Islet precursor cell (in vitro differentiated cells): ENCODE results near the gene TM4SF18.
"Not testable (repeated sequence)": the region's sequence is repeated elsewhere in the genome, so short reads cannot be mapped to it uniquely, and the experiment has no call there.

ENCODE experiments used
- DNase-seq: peaks from one replicate; pipeline ENCODE4 v3.0.0-alpha.2; 2018

The TM4SF18 gene

DNA sequence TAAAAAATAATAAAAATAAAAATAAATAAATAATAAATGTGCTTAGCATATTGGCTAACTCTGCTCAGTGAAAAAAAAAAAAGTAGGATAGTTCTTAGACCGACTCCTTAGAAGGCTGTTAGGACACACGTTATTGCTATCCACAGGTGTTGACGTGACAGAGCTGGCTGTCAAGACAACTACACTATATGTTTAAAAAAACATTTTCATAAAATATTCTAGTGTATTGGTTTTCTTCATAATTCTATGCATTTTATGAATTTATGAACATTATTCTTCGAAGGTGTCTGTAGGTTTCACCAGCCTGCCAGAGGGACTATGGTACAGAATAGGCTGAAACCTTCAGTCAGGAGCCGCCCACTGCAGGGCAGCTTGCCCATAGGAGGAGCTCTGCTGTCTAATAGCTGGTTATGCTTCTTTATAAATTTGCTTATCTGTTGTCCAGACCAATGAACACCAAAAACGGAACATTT is 34.8 kb upstream of the TM4SF18 start:
- no peak for DNase-seq

DNA sequence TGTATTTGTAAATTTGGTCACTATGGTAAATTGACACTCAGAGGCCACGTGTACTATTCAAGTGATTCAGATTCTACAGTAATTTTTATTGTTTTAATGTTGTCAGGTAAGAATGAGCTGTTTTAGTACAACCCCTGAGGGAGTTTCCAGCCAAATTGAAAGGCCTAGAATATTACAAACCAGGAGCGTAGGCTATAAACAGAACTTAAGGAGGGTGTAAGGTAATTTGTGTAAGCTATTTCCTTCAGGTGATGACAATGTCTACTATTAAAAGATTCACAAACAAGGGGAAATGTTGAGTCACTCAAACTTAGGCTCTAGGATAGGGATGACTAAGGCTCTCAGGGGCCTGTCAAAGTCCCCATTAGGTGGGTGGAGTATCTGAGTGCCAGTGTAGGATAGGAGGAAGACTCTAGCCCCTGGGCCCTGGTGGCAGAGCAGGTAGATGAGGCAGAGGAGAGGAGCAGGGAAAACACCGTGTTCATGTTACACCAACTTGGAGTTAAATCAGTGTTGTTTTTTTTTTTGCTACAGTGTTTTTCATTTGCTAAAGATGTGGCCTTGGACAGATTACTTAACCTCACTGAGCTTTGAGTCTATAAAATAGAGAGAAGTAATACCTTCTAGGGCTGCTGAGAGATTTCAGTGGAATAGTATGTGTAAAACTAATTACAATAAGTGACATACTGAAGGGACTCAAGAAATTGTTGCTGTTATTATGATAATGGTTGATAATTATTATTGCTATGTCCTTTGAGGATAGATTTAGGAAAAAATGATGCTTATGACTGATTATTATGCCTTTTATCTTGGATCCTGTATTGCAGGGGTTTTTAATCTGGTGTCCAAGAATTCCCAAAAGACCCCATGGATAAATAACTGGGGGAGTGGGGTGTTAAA is 33.8 kb upstream of the TM4SF18 start:
- DNase-seq: peak; percentile 90

DNA sequence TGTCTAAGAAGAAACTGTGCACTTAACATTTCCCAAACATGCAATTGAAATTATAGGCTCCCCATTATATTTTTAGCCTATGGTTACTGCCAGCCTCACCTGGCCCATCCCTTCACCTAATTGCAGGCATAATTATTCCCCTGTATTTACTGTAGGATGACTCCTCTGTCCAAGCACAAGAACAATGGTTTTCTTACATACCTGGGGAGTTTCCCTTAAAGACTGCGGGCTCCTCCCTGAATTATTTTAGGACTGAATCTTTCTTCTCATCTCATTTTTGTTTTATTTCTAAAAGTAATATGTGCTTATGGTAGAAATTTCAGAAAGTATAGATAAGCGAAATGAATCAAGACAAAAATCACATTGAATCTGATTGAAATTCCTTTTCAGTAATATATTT is 32.6 kb upstream of the TM4SF18 start:
- no peak for DNase-seq

DNA sequence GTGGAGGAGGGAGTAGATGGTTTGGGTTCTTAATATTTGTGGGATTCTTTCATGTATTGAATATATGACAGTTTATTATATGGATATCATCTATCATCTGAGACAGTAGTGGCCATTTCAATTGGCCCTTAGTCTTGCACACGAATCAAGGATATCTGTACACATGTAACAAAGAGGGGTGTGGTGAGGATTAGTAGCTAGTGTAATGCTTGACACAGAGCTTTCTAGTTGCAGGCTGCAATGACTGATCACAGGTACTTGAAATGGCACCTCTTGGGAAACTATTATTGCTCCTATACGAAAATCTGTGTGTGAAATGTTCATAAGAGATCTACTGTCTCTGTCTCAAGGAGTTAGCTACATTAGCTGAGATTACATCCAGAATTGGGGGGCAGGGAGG is 31.2 kb upstream of the TM4SF18 start:
- no peak for DNase-seq

DNA sequence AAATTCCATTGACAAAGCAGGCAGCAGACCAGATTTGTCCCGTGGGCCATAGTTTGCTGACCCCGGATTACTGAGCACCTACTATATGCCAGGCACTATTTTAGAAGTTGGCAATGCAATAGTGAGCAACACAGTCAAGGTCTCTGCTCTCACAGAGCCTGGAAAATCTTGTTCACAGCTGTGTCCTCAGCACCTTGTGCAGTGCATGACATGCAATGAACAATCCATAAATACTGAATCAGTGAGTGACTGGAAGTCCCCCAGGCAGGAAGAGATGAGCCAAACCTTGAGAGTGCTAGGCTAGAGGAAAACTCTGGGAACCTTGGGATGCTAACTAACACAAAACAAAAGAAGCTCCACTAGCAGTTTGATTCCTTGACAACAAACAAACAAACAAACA is 29.6 kb upstream of the TM4SF18 start:
- DNase-seq: no peak

DNA sequence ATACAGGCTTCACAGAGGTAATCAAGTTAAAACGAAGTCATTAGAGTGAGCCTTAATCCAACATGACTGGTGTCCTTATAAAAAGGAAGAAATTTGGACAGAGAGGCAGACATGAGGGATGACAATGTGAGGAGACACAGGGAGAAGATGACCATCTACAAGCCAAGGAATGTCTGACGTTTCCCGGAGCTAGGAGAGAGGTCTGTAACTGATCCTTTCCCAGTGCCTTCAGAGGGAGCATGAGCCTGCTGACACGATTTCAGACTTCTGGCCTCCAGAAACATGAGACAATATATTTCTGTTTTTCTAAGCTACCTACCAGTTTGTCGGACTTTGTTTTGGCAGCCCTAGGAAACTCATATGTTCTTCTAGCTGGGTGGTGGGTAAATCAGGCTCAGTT is 28.9 kb upstream of the TM4SF18 start:
- no peak for DNase-seq

DNA sequence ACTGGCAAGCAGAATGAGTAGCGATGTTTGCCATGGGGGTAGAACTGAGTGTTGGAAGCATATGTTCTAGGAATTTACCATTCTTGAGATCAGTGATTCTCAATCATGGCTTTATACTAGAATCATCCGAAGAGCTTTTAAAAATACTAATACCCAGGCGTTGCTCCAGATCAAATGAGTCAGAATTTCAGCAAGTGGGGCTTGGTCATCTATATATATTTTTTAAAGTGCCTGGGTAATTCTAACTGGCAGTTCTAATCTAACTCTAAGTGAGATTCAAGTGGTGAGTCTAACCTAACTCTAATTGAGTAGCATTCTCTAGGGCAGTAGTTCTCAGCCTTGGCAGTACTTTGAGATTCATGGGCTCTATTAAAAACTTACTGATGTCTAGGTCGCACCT is 23.2 kb upstream of the TM4SF18 start:
- no peak for DNase-seq

DNA sequence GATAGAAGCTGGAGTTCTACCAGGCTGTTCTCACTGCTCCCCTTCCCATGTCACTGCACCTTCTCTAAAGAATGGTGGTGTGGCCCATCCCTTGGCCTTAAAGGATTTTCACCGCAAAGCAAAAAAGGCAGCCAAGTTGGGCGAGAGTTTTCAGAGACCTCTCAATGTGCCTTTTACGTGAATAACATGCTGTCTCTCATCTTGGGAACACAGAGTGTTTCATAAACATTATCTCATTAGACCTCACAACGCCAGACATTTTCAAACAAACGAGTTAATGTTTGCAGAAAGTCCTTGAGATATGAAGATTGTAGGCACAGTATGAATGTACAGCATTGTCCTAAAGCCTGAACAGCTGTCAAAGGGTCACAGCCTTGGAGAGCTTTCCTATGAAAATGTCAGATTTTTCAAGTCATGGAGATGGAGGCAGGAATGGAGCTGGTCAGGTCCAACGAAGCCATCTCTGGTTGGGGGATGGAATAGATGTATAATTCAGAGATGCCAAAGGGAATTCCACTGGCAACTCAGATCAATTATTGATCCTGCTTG is 22.7 kb upstream of the TM4SF18 start:
- no peak for DNase-seq

DNA sequence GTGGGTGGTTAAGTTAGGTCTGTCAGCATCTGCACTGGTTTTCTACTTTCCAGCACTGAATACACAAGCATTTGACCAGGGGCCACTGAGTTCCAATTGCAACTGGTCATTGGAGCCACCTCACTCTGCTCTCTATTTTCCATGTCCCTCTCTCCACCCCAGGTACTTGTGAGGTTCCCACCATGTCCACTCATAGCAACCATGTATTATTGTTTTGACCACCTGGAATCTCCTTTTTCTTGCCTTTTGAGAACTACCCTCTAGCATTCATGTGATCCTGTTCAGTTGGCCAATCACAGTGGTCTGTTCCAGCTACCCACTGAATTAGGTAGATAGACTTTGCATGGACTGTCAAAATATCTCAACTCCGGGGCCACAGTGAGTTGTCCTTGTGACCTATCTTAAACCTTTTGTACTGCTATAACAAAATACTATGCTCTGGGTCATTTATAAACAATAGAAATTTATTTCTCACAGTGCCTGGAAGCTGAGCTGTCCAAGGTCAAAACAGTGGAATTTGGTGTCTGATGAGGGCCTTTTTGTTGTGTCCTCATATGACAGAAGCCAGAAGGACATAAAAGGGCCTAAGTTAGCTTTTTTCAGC is 20.2 kb upstream of the TM4SF18 start:
- DNase-seq: no peak

DNA sequence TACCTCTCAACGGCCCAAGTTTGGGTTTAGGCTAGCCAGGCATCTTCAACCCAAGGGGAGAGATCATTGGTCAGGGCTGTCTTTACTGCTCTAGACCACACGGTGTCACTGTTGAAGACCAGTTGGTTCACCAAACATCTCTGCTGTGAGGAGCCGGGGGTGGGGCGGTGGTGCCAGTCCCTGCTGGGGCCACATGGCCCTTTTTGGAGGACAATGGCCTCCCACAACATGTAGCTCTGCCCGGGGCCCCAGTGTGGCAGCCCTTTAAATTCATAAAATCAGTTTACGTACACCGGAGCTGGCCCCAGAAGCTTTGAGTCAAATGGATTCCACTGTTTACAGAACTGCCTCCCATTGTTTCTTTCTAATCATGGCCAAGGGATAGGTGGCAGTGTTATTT is 19.1 kb upstream of the TM4SF18 start:
- DNase-seq: peak; percentile 80

DNA sequence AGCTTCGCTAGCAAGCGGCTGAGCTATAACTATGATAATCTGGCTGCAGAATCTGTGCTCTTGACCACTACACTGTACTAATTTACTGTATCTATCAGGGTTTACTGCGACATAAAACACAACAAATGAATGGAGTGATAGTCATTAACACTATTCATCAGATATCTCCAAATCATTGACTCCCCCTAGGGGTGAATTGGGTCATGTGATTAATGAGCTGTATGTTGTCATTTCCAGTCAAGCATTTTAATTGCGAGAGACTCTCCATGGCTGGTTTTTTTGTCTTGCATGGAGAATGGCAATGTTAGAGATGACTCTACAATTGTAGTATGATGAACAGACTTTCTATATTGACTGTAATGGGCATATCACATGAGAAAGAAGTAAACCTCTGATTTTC is 10.5 kb upstream of the TM4SF18 start:
- no peak for DNase-seq

DNA sequence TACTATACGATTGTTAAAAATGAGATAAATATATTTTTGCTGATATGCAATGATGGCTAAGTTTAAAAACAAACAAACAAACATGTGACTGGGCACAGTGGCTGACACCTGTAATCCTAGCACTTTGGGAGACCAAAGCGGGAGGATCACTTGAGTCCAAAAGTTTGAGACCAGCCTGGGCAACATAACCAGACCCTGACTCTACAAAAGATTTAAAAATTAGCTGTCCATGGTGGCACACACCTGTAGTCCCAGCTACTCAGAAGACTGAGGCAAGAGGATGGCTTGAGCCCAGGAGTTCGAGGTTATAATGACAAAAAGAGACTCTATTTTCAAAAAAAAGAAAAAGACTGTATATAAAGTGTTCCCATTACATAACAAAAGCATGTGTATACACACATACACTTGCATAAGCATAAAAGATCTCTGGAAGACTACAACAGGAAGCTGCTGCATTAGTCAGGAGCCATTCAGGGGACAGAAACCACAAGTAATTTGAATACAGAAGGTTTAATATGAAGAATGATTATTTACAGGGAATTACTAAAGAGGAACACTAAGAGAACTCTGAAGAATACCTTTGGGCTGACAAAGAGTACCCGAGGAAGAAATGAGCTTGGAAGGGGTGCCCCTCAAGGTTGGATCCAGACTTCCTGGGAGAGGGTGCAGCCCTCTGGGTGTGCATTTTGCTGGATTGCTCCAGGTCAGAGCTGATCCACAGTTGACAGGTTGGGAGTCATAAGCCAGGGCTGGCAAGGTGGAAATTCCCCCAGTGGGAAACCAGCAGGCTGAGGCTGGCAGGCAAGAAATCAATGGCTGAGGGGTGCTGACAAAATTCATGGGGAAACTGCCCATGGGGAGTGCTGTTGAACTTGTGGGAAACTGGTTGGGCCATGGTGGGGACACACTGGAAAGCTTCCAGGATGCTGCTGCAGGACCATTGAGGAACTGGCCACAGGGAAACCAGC is 9.3 kb upstream of the TM4SF18 start:
- DNase-seq: no peak

DNA sequence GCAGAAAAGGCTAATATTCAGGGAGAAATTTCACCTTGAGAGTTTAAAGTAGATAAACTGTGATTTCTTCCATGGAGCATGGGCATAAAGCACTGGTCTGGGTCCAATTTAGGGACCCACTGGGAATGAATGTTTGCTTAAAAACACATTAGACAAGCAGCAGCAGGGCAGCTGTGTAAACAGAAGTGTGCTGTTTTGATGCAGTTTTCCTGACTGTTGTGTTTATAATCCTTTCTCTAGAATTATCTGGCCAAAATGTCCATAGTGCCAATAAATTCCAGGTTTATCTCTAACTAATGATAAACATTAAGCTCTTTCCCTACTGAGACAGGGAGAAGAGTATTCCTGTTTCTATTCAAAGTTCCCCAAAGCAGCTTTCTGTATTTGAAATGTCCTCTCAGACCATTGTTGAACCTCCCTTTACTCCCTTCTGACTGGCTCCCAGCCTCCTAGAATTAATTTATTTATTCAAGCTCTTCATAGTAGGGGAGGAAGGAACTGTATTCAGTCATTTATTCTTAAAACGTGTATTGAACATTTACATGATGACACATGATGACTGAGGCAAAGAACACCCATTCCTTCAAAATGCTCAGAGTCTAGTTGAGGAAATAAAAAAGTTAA is 7.0 kb upstream of the TM4SF18 start:
- DNase-seq: no peak

DNA sequence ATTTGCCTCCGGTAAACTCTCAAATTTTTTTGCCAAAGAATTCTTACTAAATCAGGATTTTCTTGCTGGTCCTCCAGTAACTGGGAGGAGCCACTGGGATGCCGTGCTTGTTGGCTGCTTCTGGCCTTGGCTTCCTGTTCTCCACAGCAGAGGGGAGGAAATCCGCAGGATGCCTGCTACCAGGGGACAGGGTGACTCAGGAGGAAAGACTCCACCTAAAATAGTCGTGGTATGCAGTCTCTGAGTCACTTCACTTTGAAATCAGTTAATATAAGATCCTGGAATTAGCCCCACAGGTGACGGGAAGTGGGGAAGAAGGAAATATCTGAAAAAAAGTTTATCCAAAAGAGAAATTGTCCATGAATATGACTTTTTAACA is 6.5 kb upstream of the TM4SF18 start:
- DNase-seq: peak; percentile 98

DNA sequence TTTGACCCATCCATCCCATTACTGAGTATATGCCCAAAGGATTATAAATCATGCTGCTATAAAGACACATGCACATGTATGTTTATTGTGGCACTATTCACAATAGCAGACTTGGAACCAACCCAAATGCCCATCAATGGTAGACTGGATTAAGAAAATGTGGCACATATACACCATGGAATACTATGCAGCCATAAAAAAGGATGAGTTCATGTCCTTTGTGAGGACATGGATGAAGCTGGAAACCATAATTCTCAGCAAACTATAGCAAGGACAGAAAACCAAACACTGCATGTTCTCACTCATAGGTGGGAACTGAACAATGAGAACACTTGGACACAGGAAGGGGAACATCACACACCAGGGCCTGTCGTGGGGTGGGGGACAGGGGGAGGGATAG is 4.0 kb upstream of the TM4SF18 start:
- not testable (repeated sequence) for DNase-seq

DNA sequence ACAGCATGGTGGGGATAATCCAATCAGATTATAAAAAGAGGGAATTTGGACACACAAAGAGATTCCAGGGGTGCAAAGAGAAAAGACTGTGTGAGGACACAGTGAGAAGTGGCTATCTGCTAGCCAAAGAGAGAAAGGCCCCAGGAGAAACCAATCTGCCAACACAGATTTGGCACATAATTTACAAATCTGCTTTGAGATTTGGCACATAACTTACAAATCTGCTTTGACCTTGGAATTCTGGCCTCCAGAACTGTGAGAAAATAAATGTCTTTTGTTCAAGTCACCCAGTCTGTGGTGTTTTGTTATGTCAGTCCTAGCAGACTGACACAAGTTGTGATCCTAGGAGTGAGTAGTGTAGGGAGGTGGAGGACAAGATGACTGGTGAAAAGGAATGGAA is 3.5 kb upstream of the TM4SF18 start:
- DNase-seq: no peak

DNA sequence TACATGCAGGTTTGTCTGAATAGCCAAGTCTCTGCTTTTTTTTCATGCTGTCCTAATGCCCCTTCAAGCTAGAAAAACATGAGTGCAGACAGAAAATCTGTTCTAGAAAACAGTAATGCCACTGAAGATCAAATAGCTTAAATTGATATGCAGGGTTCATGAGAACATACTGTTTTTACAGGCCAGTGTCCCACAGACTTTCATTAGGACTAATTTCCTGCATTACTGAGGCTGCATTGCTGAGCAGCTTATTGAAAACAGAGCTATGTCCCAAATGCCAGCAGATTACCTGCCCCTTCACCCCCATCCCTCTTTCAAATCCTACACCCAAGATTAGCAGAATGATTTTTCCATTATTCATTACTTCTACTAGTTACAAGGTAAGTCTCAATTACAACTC is 665 bp downstream of the TM4SF18 start:
- DNase-seq: no peak

DNA sequence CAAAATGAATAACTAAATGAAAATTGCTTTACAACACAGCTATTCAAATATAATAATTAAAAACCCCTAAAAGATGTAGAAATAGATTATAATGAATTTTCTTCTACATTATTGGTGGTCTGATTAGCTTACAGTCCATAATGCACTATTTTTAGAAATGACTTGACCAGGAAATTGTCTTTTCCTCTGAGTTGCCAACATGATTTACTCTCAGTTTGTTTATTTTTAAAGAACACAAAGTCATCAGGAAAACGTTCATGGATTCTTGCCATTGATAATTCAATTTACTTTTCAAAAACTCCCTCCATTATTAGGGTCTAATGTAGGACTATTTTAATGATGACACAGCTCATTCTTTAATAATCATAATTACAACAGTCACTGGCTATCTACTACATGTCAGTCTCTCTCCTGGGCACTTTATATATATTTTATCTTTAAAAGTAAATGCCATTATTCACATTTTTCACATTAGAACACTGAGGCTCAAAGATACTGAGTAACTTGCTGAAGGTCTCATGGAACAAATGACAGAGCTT is 1.1 kb downstream of the TM4SF18 start:
- DNase-seq: no peak

DNA sequence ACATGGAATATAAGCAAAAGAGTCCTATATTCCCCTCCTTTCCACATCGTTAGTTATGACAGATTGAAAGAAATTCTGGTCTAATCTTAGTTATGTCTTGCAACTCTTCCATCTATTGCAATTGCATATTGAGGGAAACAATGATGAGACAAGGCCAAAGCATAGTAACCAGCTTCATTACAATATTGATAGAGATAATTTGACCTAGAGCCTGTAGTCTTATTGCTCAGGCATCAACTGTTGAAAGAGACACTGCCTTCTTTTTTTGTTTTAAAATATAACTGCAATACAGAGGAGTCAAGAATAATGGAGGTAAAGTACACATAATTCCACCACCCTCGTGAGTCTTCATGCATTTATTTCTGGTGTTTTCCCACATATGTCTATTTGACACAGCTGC is 2.0 kb downstream of the TM4SF18 start:
- DNase-seq: no peak

DNA sequence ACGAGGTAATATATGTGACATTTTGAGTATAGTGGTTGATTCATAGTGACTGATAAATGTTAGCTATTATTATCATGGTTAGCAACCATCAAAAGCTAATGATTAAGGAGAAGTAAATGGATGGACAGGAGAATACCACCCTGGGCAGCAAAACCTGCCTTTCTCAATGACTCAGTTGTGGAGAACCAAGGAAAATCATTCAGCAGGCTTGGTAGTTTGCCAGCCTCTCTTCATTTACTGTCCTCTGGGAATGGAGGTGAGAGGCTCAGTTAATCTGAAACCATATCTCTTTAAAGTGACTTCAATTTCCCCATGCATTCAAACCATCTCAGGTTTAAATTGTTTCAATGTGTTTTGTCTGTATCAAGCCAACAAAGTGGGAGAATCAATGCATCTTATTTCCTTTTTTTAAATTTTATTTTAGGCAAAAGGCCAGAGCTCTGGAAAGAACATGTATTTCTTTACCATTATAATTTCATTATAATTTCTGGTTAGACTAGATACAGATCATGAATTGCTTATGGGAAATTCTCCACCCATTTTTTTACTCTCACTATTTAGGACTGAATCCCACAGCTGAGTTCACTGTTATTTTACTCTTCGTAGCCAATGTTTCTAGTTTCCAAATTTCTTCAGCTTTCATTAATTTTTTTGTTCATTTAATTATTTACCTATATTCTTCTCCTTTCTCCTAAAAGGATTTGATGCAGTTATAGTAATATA is 2.7 kb downstream of the TM4SF18 start:
- no peak for DNase-seq

DNA sequence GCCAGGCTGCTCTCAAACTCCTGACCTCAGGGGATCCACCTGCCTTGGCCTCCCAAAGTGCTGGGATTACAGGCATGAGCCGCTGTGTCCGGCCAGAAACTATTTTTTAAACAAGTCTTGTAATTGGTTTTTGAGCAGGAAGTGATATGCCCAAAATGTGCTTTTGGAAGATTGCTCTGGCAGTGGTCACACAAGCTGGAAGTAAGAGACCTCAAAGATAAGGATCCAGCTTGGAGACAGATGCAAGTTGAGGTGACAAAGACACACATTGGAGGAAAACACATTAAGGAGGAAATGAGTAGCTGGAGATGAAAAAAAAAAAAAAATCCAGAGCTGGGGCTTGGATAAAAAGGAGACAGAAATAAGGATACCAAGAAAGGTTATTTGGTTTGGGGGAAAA is 6.3 kb downstream of the TM4SF18 start:
- DNase-seq: no peak

DNA sequence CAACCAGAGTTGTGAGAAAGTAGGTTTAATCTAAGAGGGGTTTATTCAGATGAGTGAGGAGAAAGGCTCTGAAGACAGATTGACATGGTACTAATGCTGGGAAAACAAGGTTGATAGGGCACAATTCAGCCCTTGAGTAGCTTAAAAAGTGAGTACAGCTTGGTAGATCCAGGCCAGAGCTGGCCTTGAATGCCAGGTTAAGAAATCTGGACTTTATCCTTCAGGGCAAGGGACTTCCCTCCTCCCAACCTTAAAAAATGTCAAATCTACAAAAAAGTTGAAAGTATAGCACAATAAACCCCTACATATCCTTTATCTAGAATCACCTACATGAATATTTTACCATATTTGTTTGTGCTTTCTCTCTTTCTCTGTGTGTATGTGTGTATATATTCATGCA is 7.9 kb downstream of the TM4SF18 start:
- DNase-seq: no peak
